ENCODE data around the gene RIC8A. TPM values are rescaled to one million over a fixed set of nuclear protein-coding genes. Genes with fewer than 3 reads are reported as not detected.
A peak's percentile ranks its signal among the peaks of the same experiment; 100 is the strongest.

The RIC8A gene
- total and polyA plus RNA-seq, 2 of the 13 experiments (the other 11 are each of a cell fraction or from before 2014, with no cell fraction given), result 62.1 to 63.8 TPM

- no peak for DNase-seq (ENCODE audit: low spot score)
- no peak for ATAC-seq
- Histone ChIP-seq H3K4me3 (replicated peaks in 1 of 3; ENCODE audit: insufficient read depth in 1 of 3, low read depth in 2 of 3, low read length in 3 of 3) (no peak overlapping the region), H3K9me3 (ENCODE audit: low read length) (no peaks in the 10 kb centered on the region), H4K20me1 (ENCODE audit: insufficient read depth, low read length) (no peaks in the 10 kb centered on the region), H2AFZ (ENCODE audit: low read length) (no peak overlapping the region), H3K4me1 (ENCODE audit: insufficient read depth, low read length) (peaks cover 8% of the 10 kb centered on the region; the same call in 1 of the 2 replicates), H3K27me3 (ENCODE audit: control insufficient read depth in 1 of 2, insufficient read depth in 2 of 2, low read length in 2 of 2) (peaks cover 0 to 7% of the 10 kb centered on the region in 2 experiments; a peak in 1 of 5 replicates), H3K79me2 (ENCODE audit: insufficient read depth, low read length) (no peaks in the 10 kb centered on the region), H3K9ac (ENCODE audit: insufficient read depth, low read depth, low read length) (no peak overlapping the region), H3K27ac (ENCODE audit: extremely low read length, insufficient read depth, low read length) (no peak overlapping the region), H3K4me2 (ENCODE audit: low read depth, low read length) (peak overlapping the region; percentile 35), H3K36me3 (replicated peaks in 1 of 2; ENCODE audit: control insufficient read depth in 1 of 2, insufficient read depth in 2 of 2, low read length in 2 of 2) (peaks cover 10 to 14% of the 10 kb centered on the region in 2 experiments; a peak in 3 of 5 replicates)
- BruUV-seq (replicated peaks), result no TSS peak
- in situ Hi-C loops (cut with HindIII; ENCODE audit: extremely low pct_ligation_motif_present, low pct_unique_long_range_greater_than_20kb), result no loop called here
- POLR2A ChIA-PET, result no interaction called here
- CTCF ChIA-PET (ENCODE audit: low intra/inter-chr PET ratio, low total read pairs), result no interaction called here
- no peak for FAIRE-seq
- intact Hi-C loops (cut with micrococcal nuclease; ENCODE audit: unreplicated experiment), result no loop called here
- WGBS (ENCODE audit: low lambda C conversion rate), result 25% methylated on average over 9 of the region's 14 CpGs
- TF ChIP-seq ZNF496 (CRISPR knock-in tag; IDR thresholded peaks at IDR 0.05; ENCODE audit: insufficient replicate concordance) (no peak), KDM5A (IDR thresholded peaks at IDR 0.05; ENCODE audit: borderline replicate concordance, low read length) (no peak), SRSF4 (IDR thresholded peaks at IDR 0.05; ENCODE audit: low read depth, low read length, poor library complexity, severe bottlenecking) (no peak), ZNF318 (CRISPR knock-in tag; IDR thresholded peaks at IDR 0.05) (no peak), ZNF362 (CRISPR knock-in tag; IDR thresholded peaks at IDR 0.05; ENCODE audit: borderline replicate concordance) (no peak), SOX13 (IDR thresholded peaks at IDR 0.05) (no peak), SOX13 (CRISPR knock-in tag; conservative IDR thresholded peaks at IDR 0.05 in 1 of 2, IDR thresholded peaks at IDR 0.05 in 1 of 2) (no peak), GABPB1 (CRISPR knock-in tag; IDR thresholded peaks at IDR 0.05) (no peak), ARID3A (IDR thresholded peaks at IDR 0.05; ENCODE audit: low read depth, low read length) (no peak)
These were observed 49.6 kb downstream of the RIC8A start for GRCh38 chr11:256952-257737.
